Lung (tissue), 12 donors: ENCODE results near the gene RPS6KA4. TPM values are rescaled to one million over a fixed set of nuclear protein-coding genes. Genes with fewer than 3 reads are reported as not detected.
A peak's percentile ranks its signal among the peaks of the same experiment; 100 is the strongest.

Experiments used
- ATAC-seq: fragments of 200-7000 bp; cut with Tn5 transposase; one replicate; pipeline ENCODE4 v1.9.1; 2020; ENCODE audit warnings: moderate number of reproducible peaks; ENCODE audit not compliant: insufficient read depth, low FRiP score
- DNase-seq, 3 donors: peaks; one replicate each; pipeline ENCODE4 v3.0.0-alpha.2; 2013 to 2017
- H3K27ac ChIP-seq, 2 donors: one replicate each; pipeline ENCODE4 v1.5.1; 2013; ENCODE audit warnings: mild to moderate bottlenecking in 2 of 2, moderate library complexity in 2 of 2, control low read depth in 1 of 2, inconsistent platforms in 1 of 2, low read depth in 1 of 2, low read length in 1 of 2
- H3K27me3 ChIP-seq, 3 donors: one replicate each; pipeline ENCODE4 v1.5.1; 2013; ENCODE audit warnings: low read length in 2 of 3; ENCODE audit not compliant: control insufficient read depth in 3 of 3, insufficient read depth in 3 of 3
- H3K36me3 ChIP-seq, 4 donors: one replicate each; pipeline ENCODE4 v1.5.1; 2013; ENCODE audit warnings: low read length in 4 of 4, mild to moderate bottlenecking in 1 of 4, moderate library complexity in 1 of 4; ENCODE audit not compliant: control insufficient read depth in 4 of 4, insufficient read depth in 4 of 4
- H3K4me1 ChIP-seq, 5 donors: one replicate each; pipeline ENCODE4 v1.5.1; 2013; ENCODE audit warnings: low read length in 5 of 5, mild to moderate bottlenecking in 2 of 5, moderate library complexity in 1 of 5; ENCODE audit not compliant: control insufficient read depth in 5 of 5, insufficient read depth in 5 of 5
- H3K4me3 ChIP-seq: one replicate; pipeline ENCODE4 v1.5.1; 2013; ENCODE audit warnings: mild to moderate bottlenecking, control low read depth, moderate library complexity
- H3K9ac ChIP-seq, 2 donors: one replicate each; pipeline ENCODE4 v1.5.1; 2013; ENCODE audit warnings: low read length in 2 of 2, control low read depth in 1 of 2; ENCODE audit not compliant: insufficient read depth in 1 of 2
- H3K9me3 ChIP-seq, 4 donors: one replicate each; pipeline ENCODE4 v1.5.1; 2013; ENCODE audit warnings: low read length in 3 of 4, mild to moderate bottlenecking in 1 of 4, moderate library complexity in 1 of 4; ENCODE audit not compliant: control insufficient read depth in 4 of 4, insufficient read depth in 3 of 4
- WGBS, 2 donors: extraction: QIAGEN DNeasy Blood & Tissue Kit; methylation state at CpG; one replicate each; pipeline ENCODE4 v1.1.7; 2013; 5-methylcytosine and 5-hydroxymethylcytosine counted together
- polyA plus RNA-seq, 2 donors: library from polyadenylated mRNA; stranded (reverse); fragments of 200-250 nt; gene quantifications; one replicate each; pipeline ENCODE4 v1.2.1, GENCODE V29; 2013
- total RNA-seq, 2 donors: library from RNA; depleted of rRNA in 1 of 2; stranded (reverse); fragments of >200 nt in 1 of 2; gene quantifications; one replicate each; pipeline ENCODE4 v1.2.1, GENCODE V29; 2014 to 2021
- TF ChIP-seq, protein P1 (sequence below): IDR thresholded peaks from 2 replicates; pipeline ENCODE4 v1.5.1; 2012; ENCODE audit warnings: mild to moderate bottlenecking; ENCODE audit errors: control extremely low read depth, extremely low read depth
- donor health status: control.
- donor health status: control.
- donor health status: Bipolar disorder and iron deficiency.
- donor health status: healthy.
- donor health status: DM: yes; HTN: yes; CAD: no.

The RPS6KA4 gene
- total and polyA plus RNA-seq, 4 donors = 25.3 to 53.8 (median 35.4) TPM

- ATAC-seq = no peak
These were observed 50.9 kb downstream of the RPS6KA4 start for GRCh38 chr11:64409707-64410403.

DNA sequence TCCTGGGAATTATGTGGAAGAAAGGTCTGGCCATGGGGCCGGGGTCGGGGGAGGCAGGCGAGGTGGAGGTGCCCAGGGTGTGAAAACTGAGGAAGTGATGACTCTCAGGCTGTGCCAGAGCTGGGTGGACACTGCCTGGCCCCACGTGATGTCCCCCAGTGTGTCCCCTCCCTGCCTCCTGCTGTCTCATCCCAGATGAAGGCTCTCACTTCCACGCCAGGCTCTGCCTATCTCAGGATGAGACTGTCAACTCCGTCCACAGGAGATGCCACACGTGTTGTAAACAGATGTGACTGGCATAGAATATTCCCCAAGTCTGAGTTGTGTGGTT, 51.4 kb downstream of the RPS6KA4 start:
- Histone ChIP-seq H3K9ac (no peak overlapping the region), H3K27me3 (no peaks in the 10 kb centered on the region), H3K4me1 (peaks cover 2 to 30% (median 4%) of the 10 kb centered on the region in 5 donors), H3K4me3 (no peak overlapping the region), H3K27ac (no peak overlapping the region), H3K9me3 (no peaks in the 10 kb centered on the region), H3K36me3 (no peaks in the 10 kb centered on the region)
- 68 to 70% methylated on average over 7 of the region's 7 CpGs for WGBS, 2 donors
- no peak for ATAC-seq
- TF ChIP-seq, protein P1, sequence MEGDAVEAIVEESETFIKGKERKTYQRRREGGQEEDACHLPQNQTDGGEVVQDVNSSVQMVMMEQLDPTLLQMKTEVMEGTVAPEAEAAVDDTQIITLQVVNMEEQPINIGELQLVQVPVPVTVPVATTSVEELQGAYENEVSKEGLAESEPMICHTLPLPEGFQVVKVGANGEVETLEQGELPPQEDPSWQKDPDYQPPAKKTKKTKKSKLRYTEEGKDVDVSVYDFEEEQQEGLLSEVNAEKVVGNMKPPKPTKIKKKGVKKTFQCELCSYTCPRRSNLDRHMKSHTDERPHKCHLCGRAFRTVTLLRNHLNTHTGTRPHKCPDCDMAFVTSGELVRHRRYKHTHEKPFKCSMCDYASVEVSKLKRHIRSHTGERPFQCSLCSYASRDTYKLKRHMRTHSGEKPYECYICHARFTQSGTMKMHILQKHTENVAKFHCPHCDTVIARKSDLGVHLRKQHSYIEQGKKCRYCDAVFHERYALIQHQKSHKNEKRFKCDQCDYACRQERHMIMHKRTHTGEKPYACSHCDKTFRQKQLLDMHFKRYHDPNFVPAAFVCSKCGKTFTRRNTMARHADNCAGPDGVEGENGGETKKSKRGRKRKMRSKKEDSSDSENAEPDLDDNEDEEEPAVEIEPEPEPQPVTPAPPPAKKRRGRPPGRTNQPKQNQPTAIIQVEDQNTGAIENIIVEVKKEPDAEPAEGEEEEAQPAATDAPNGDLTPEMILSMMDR = no peak
- no peak for DNase-seq

More at GRCh38 chr11:64409707-64410403, 50.9 kb downstream of the RPS6KA4 start:
- H3K27me3 ChIP-seq = no peaks in the 10 kb centered on the region
- TF ChIP-seq, protein P1 = no peak
- peaks cover 0 to 25% (median 3%) of the 10 kb centered on the region in 5 donors for H3K4me1 ChIP-seq
- no peak overlapping the region for H3K27ac ChIP-seq
- no peaks in the 10 kb centered on the region for H3K36me3 ChIP-seq
- no peak overlapping the region for H3K4me3 ChIP-seq
- DNase-seq = peak; percentile 62 to 73 (median 63)
- 30 to 33% methylated on average over 15 to 16 of the region's 16 CpGs for WGBS, 2 donors
- no peak overlapping the region for H3K9ac ChIP-seq
- H3K9me3 ChIP-seq = no peaks in the 10 kb centered on the region

- Histone ChIP-seq H3K4me1 (peaks cover 0 to 21% (median 4%) of the 10 kb centered on the region in 5 donors), H3K36me3 (no peaks in the 10 kb centered on the region), H3K27me3 (peaks cover 0 to 2% (median 0%) of the 10 kb centered on the region in 3 donors), H3K27ac (no peak overlapping the region), H3K9ac (no peak overlapping the region), H3K4me3 (no peak overlapping the region), H3K9me3 (no peaks in the 10 kb centered on the region)
- ATAC-seq (no peak), DNase-seq (no peak)
- TF ChIP-seq, protein P1 = no peak
- 84 to 91% methylated on average over 3 of the region's 3 CpGs for WGBS, 2 donors
These were observed 54.5 kb downstream of the RPS6KA4 start for GRCh38 chr11:64413417-64413816.
